Fibroblast of lung (primary cell): ENCODE results near the gene CDC42EP3. TPM values are rescaled to one million over a fixed set of nuclear protein-coding genes. Genes with fewer than 3 reads are reported as not detected.

ENCODE experiments used
- DNase-seq, 2 donors: peaks; one replicate each; pipeline versions ENCODE4 v3.0.0 to v3.0.0-alpha.2; 2010; ENCODE audit warnings: low read depth in 2 of 2
- H2AFZ ChIP-seq: 2 replicates; pipeline ENCODE4 v1.5.1; 2012; ENCODE audit warnings: low read length, control low read depth, inconsistent platforms
- H3K27ac ChIP-seq: 2 replicates; pipeline ENCODE4 v1.5.1; 2011; ENCODE audit warnings: low read length, control low read depth; ENCODE audit not compliant: insufficient read depth
- H3K27me3 ChIP-seq: 2 replicates; pipeline ENCODE4 v1.5.1; 2011; ENCODE audit warnings: mild to moderate bottlenecking, low read length; ENCODE audit not compliant: control insufficient read depth, insufficient read depth
- H3K36me3 ChIP-seq: 2 replicates; pipeline ENCODE4 v1.5.1; 2011; ENCODE audit warnings: low read length; ENCODE audit not compliant: control insufficient read depth, insufficient read depth
- H3K4me1 ChIP-seq: 2 replicates; pipeline ENCODE4 v1.5.1; 2011; ENCODE audit warnings: low read length; ENCODE audit not compliant: control insufficient read depth, insufficient read depth; ENCODE audit errors: extremely low read depth
- H3K4me2 ChIP-seq: 2 replicates; pipeline ENCODE4 v1.5.1; 2011; ENCODE audit warnings: low read length, control low read depth; ENCODE audit not compliant: insufficient read depth; ENCODE audit errors: extremely low read depth
- H3K4me3 ChIP-seq, 4 experiments: fragments of 200-600 bp in 1 of 4; sonication (generic) in 1 of 4; replicated peaks in 1 of 4; 2 replicates each; pipeline ENCODE4 v1.5.1; 2011 to 2016; ENCODE audit warnings: low read length in 4 of 4, low read depth in 3 of 4, mild to moderate bottlenecking in 3 of 4, control low read depth in 2 of 4, inconsistent platforms in 1 of 4, mixed read lengths in 1 of 4; ENCODE audit not compliant: insufficient read depth in 1 of 4; ENCODE audit errors: control extremely low read depth in 1 of 4
- H3K79me2 ChIP-seq: 2 replicates; pipeline ENCODE4 v1.5.1; 2012; ENCODE audit warnings: mild to moderate bottlenecking, low read length, inconsistent platforms; ENCODE audit not compliant: control insufficient read depth, insufficient read depth
- H3K9ac ChIP-seq: 2 replicates; pipeline ENCODE4 v1.5.1; 2011; ENCODE audit warnings: mild to moderate bottlenecking, low read length, control low read depth; ENCODE audit not compliant: insufficient read depth
- H3K9me3 ChIP-seq: 2 replicates; pipeline ENCODE4 v1.5.1; 2012; ENCODE audit warnings: low read depth, low read length; ENCODE audit not compliant: control insufficient read depth, insufficient read depth
- H4K20me1 ChIP-seq: 2 replicates; pipeline ENCODE4 v1.5.1; 2011; ENCODE audit warnings: low read length; ENCODE audit not compliant: control insufficient read depth, insufficient read depth; ENCODE audit errors: extremely low read depth
- CTCF ChIP-seq, 2 donors: IDR thresholded peaks in 1 of 2; conservative IDR thresholded peaks in 1 of 2; 1 replicate in 1 of 2; 2 replicates in 1 of 2; pipeline ENCODE4 v1.5.1; 2011 to 2012; ENCODE audit warnings: low read length in 2 of 2, control low read depth in 1 of 2, inconsistent platforms in 1 of 2, low read depth in 1 of 2, mild to moderate bottlenecking in 1 of 2
- EZH2 ChIP-seq: IDR thresholded peaks from 2 replicates; pipeline ENCODE4 v1.5.1; 2012; ENCODE audit warnings: low read length, control low read depth, mild to moderate bottlenecking; ENCODE audit errors: missing control alignments
- polyA plus RNA-seq, 2 donors: library from polyadenylated mRNA; depleted of rRNA in 1 of 2; stranded (reverse) in 1 of 2; unstranded in 1 of 2; fragments of >200 nt; gene quantifications; 2 replicates each; pipeline ENCODE4 v1.2.1, GENCODE V29; 2011 to 2012; ENCODE audit warnings: missing spikeins in 1 of 2
- total RNA-seq: library from RNA; depleted of rRNA; stranded (reverse); fragments of >200 nt; gene quantifications from 2 replicates; pipeline ENCODE4 v1.2.1, GENCODE V29; 2014

CDC42EP3 gene
- total and polyA plus RNA-seq, 2 donors (not counting 1 experiment from before 2014, with no cell fraction given) = 19.2 to 328 TPM

- Histone ChIP-seq H3K4me2 (no peak overlapping the region), H3K9ac (no peak overlapping the region), H3K4me3 (no peak overlapping the region), H2AFZ (no peak overlapping the region), H3K27me3 (no peaks in the 10 kb centered on the region), H3K9me3 (no peaks in the 10 kb centered on the region), H3K36me3 (peaks cover 4% of the 10 kb centered on the region), H3K27ac (peak overlapping the region; percentile 27), H3K4me1 (peaks cover 21% of the 10 kb centered on the region), H3K79me2 (peaks cover 95% of the 10 kb centered on the region), H4K20me1 (no peaks in the 10 kb centered on the region)
- DNase-seq = no peak
- TF ChIP-seq CTCF (conservative IDR thresholded peaks at IDR 0.05 in 1 of 2, IDR thresholded peaks at IDR 0.05 in 1 of 2; ENCODE audit: low read depth in 1 of 2, low read length in 2 of 2) (no peak), EZH2 (no peak)
These were observed 18.3 kb downstream of the CDC42EP3 start for GRCh38 chr2:37653093-37653492.

- no peak overlapping the region for H3K4me2 ChIP-seq
- peaks cover 8% of the 10 kb centered on the region for H3K36me3 ChIP-seq
These were observed 19.2 kb downstream of the CDC42EP3 start for GRCh38 chr2:37652199-37652640.

GRCh38 chr2:37650548-37651093, 20.8 kb downstream of the CDC42EP3 start:
- Histone ChIP-seq H3K36me3 (peaks cover 14% of the 10 kb centered on the region), H3K9me3 (no peaks in the 10 kb centered on the region), H4K20me1 (no peaks in the 10 kb centered on the region), H3K9ac (no peak overlapping the region), H3K27me3 (no peaks in the 10 kb centered on the region), H3K79me2 (peaks cover 96% of the 10 kb centered on the region), H3K4me1 (peaks cover 15% of the 10 kb centered on the region), H3K27ac (no peak overlapping the region), H3K4me3 (no peak overlapping the region), H3K4me2 (no peak overlapping the region), H2AFZ (no peak overlapping the region)
- TF ChIP-seq CTCF (conservative IDR thresholded peaks at IDR 0.05 in 1 of 2, IDR thresholded peaks at IDR 0.05 in 1 of 2; ENCODE audit: low read depth in 1 of 2, low read length in 2 of 2) (no peak), EZH2 (no peak)
- DNase-seq = no peak

More at GRCh38 chr2:37652199-37652640, 19.2 kb downstream of the CDC42EP3 start:
- Histone ChIP-seq H3K27ac (peak overlapping the region; percentile 50), H3K27me3 (no peaks in the 10 kb centered on the region), H3K79me2 (peaks cover 95% of the 10 kb centered on the region), H3K9ac (no peak overlapping the region), H3K4me3 (no peak overlapping the region), H2AFZ (no peak overlapping the region), H3K4me1 (peaks cover 18% of the 10 kb centered on the region), H4K20me1 (no peaks in the 10 kb centered on the region), H3K9me3 (no peaks in the 10 kb centered on the region)
- TF ChIP-seq EZH2 = no peak
- TF ChIP-seq CTCF (conservative IDR thresholded peaks at IDR 0.05 in 1 of 2, IDR thresholded peaks at IDR 0.05 in 1 of 2; ENCODE audit: low read depth in 1 of 2, low read length in 2 of 2) = no peak
- peak; percentile 60 to 97 for DNase-seq
